ENCODE measurements around the gene EEF2KMT.
"Not testable (repeated sequence)": the region's sequence is repeated elsewhere in the genome, so short reads cannot be mapped to it uniquely, and the experiment has no call there.

The EEF2KMT gene

GRCh38 chr16:5095145-5095830, 2.3 kb downstream of the EEF2KMT start:
- not testable (repeated sequence) for DNase-seq

GRCh38 chr16:5093746-5094145, 3.8 kb downstream of the EEF2KMT start:
- DNase-seq: not testable (repeated sequence)

DNA sequence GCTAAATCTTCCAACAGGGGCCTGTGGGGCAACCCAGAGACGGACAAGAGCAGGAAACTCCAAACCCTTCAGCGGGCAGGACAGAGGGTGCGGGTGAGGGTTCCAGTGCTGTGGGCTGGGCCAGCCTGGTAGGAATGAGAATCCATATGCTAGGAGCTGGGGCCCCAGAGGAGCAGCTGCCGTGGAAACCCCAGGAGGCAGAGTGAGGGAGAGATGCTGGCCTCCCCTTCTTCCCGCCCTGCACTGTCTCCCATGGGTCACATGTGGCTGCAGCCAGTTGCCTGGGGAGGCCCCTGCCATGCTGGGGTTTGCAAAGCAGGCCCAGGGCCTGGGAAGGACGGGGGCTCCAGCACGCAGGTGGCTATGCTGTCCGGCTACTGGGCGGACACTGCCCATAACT, 4.5 kb downstream of the EEF2KMT start:
- DNase-seq: not testable (repeated sequence)

- DNase-seq: not testable (repeated sequence)
These were observed 7.0 kb downstream of the EEF2KMT start for GRCh38 chr16:5090592-5090991.

DNA sequence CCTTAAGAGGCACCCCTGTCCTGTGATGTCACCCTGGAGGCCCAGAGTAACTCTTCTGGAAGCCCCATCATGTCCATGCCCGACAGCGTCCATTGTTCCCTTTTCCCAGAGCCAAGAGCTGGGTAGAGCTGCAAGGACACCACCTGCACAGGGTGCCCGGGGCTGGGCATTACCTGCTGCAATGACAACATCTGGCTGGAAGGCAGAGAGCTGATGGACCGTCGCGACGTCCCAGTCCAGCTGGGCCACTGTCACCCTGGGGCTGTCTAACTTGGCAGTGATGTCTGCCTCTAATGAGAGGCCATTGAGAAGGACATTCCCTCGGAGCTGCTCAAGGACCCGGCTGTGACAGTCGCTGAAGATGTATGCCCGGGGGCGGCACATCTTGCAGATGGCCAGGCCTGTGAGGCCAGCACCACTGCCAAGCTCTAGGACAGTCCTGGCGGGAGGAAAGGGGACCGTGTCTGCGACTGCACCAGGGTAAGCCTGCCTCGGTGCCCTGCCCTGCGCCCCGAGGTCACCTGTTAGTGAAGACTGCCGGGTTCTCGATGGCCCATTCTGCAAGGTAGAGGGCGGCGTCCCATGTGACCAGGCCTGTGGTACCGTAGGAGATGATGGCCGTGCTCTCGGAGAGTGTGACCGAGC, 7.6 kb downstream of the EEF2KMT start:
- DNase-seq: not testable (repeated sequence)

- DNase-seq: not testable (repeated sequence)
These were observed 8.7 kb downstream of the EEF2KMT start for GRCh38 chr16:5088936-5089335.

GRCh38 chr16:5088086-5088790, 9.4 kb downstream of the EEF2KMT start:
- DNase-seq: not testable (repeated sequence)

DNA sequence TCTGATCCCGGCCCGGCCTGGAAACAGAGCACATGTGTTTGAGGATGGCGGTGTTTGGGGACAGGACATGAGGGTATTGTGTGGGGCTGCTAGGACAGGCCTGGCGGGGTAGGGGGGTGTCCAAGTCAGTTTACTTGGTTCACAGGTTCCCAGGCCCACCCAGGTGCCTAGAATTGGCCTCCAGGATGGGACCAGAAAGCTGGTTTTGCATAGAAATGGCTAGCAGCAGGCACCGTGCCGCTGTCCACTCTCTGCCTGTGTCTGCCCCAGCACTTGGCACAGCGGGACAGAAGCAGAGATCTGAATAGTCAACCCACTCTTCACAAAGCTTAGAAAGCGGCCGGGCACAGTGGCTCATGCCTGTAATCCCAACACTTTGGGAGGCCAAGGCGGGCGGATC, 11.9 kb downstream of the EEF2KMT start:
- not testable (repeated sequence) for DNase-seq

- DNase-seq: peak; percentile 54
These were observed 12.8 kb downstream of the EEF2KMT start for GRCh38 chr16:5084802-5085201.

DNA sequence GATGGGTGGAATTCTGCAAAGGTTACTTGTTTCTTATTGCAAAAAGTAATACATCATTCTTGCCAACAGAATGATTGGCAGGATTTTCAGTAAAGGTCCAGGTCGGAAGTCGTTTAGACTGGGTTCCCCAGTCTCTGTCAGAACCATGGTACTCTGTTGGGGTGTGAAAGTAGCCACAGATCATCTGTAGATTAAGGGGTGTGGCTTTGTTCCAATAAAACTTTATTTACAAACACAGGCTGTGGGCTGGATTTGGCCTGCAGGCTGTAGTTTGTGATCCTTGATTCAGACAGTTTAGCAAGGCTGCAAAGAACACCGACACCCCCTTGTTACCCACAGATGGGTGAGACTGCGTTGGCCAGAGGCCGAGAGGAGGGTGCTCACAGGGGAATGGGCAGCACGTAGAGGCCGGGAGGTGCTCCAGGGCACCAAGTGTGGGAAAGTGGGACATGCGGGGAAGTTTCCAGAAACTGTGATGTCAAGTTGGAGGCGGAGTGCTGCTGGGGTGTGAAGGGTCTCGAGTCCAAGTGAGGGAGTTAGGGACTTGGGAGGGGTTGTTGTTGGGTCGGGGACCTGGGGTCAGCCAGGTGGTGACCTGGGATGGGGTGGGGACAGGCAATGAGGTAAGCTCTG, 13.4 kb downstream of the EEF2KMT start:
- DNase-seq: not testable (repeated sequence)

GRCh38 chr16:5083646-5084045, 13.9 kb downstream of the EEF2KMT start:
- DNase-seq: not testable (repeated sequence)

GRCh38 chr16:5080996-5081395, 16.6 kb downstream of the EEF2KMT start:
- not testable (repeated sequence) for DNase-seq

GRCh38 chr16:5080461-5080860, 17.1 kb downstream of the EEF2KMT start:
- not testable (repeated sequence) for DNase-seq

DNA sequence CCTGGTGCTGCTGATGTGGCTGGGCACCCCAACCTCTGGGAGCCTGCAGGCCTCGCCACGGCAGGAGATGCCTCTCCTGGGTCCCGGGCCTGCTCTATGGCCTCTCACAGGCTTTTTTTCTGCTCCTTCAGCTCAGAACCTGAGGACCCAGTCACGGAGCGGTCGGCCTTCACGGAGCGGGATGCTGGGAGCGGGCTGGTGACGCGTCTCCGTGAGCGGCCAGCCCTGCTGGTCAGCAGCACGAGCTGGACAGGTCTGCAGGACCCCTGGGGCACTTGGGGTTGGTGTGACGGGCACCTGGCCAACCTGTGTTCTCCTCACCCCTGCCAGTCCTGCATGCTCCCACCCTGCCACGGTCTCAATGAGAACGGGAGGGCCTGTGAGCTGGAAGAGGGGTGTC, 19.0 kb downstream of the EEF2KMT start:
- no peak for DNase-seq

DNA sequence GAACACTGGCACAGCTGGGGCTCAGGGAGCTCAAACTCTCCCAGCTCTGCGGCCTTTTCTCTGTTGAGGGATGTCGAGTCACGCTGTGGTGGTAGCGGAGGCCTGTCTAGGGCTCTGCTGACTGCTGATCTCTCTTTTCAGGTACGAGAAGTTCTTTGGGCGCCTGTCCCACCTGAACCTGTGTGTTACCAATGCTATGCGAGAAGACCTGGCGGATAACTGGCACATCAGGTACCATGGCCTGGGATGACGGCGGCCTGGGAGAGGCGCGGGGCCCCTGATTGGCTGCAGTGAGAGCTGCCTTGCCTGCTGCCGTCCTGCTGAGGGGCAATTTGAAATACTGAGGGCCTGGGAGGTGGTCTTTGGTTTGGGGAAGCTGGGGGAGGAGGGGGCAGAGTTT, 20.3 kb downstream of the EEF2KMT start:
- no peak for DNase-seq

GRCh38 chr16:5075637-5076036, 22.0 kb downstream of the EEF2KMT start:
- no peak for DNase-seq

DNA sequence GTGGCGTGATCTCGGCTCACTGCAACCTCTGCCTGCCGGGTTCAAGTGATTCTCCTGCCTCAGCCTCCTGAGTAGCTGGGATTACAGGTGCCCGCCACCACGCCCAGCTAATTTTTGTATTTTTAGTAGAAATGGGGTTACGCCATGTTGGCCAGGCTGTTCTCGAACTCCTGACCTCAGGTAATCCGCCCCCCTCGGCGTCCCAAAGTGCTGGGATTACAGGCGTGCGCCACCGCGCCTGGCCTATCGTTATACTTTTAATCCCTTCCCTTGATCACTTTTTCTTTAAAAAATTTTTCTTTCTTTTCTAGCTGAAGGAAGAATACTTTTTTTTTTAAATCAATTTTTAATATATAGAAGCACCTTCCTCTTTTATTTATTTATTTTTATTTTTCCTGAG, 23.8 kb downstream of the EEF2KMT start:
- DNase-seq: not testable (repeated sequence)

DNA sequence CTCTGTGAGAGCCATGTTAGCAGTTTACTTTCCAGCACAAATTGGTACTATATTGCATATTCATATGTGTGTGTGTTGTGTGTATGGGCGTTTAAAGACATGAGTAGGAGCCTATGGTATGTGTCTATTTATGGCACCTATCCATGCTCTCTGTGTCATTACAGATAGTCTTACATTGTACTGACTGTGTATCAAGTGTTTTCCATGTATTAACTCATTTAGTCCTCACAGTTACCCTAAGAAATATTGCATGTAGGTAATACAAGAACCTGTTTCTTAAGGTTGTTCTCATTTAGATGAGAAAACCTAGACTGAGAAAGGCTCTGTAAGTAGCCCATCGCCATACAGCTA, 24.3 kb downstream of the EEF2KMT start:
- no peak for DNase-seq

- no peak for DNase-seq
These were observed 25.0 kb downstream of the EEF2KMT start for GRCh38 chr16:5072334-5073278.

GRCh38 chr16:5071681-5072333, 25.8 kb downstream of the EEF2KMT start, which contains the start of gene ALG1:
TSS of gene ALG1 (plus strand) at chr16:5071843. CDS start at chr16:5071850, 7 bp downstream.
- DNase-seq: peak; percentile 93

DNA sequence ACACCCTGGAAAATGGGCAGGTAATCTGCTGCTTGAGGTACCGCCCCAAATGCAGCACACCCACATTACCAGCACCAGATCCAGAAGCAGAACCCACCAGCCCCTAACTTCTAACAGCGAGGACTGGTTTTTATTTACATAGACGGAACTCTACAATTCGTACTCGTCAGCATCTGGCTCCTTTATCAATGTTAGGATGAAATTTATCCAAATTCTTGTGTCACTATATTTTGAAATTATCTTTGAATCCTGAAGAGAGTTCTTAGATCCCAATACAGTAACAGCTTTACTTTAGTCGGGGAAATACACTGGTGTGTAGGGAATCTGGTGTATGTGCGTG, 26.3 kb downstream of the EEF2KMT start:
- no peak for DNase-seq
